GM12878 (cell line): ENCODE data around the gene UFD1. TPM values are rescaled to one million over a fixed set of nuclear protein-coding genes. Genes with fewer than 3 reads are reported as not detected.

ENCODE experiments used
- ATAC-seq: fragments of 200-7000 bp; cut with Tn5 transposase; 3 replicates; pipeline ENCODE4 v1.9.1; 2020; ENCODE audit warnings: mild to moderate bottlenecking, moderate library complexity
- BruUV-seq: library from RNA; stranded (reverse); fragments of 400-500 nt; replicated peaks from 2 replicates; lab custom pipeline; 2021; lab: Mats Ljungman, UMichigan
- CTCF ChIA-PET: fragments of 300-600 bp; sonication (Branson Sonifier 250); formaldehyde crosslinking; extraction: SDS; loops from one replicate; lab custom pipeline; 2021; ENCODE audit warnings: inconsistent platforms; lab: Yijun Ruan, JAX
- POLR2A ChIA-PET: fragments of 350-600 bp; formaldehyde crosslinking; extraction: SDS; loops from one replicate; lab custom pipeline; 2021; ENCODE audit warnings: inconsistent platforms; lab: Charles Lee
- RAD21 ChIA-PET: fragments of 300-600 bp; sonication (Branson Sonifier 250); formaldehyde crosslinking; loops from one replicate; lab custom pipeline; 2023; ENCODE audit warnings: antibody characterized with exemption; ENCODE audit not compliant: unreplicated experiment; lab: Charles Lee
- SMC1A ChIA-PET: fragments of 300-600 bp; sonication (Branson Sonifier 250); formaldehyde crosslinking; loops from one replicate; lab custom pipeline; 2023; ENCODE audit not compliant: unreplicated experiment, uncharacterized antibody; lab: Charles Lee
- DNase-seq: peaks from one replicate; pipeline ENCODE4 v3.0.0-alpha.2; 2011; ENCODE audit warnings: low read depth, low spot score
- FAIRE-seq: peaks from 3 replicates; lab custom pipeline; 2011; peaks lifted over from hg19 to GRCh38; lab: Jason Lieb, UNC
- H2AFZ ChIP-seq: 2 replicates; pipeline ENCODE4 v1.6.0; 2011; ENCODE audit warnings: low read depth, low read length, control low read depth; ENCODE audit not compliant: control insufficient read depth
- H3K27ac ChIP-seq: 2 replicates; pipeline ENCODE4 v1.5.1; 2011; ENCODE audit warnings: control low read depth; ENCODE audit not compliant: control insufficient read depth, insufficient read depth
- H3K27me3 ChIP-seq, 2 experiments: replicated peaks in 1 of 2; 2 replicates each; pipeline versions ENCODE4 v1.6.0 to v1.6.1; 2011; ENCODE audit warnings: low read length in 1 of 2; ENCODE audit not compliant: control insufficient read depth in 2 of 2, insufficient read depth in 2 of 2
- H3K36me3 ChIP-seq, 2 experiments: 2 replicates each; pipeline ENCODE4 v1.5.1; 2011; ENCODE audit warnings: low read length in 1 of 2; ENCODE audit not compliant: control insufficient read depth in 2 of 2, insufficient read depth in 2 of 2
- H3K4me1 ChIP-seq: 2 replicates; pipeline ENCODE4 v1.6.1; 2011; ENCODE audit warnings: mild to moderate bottlenecking, low read length, moderate library complexity, mixed read lengths; ENCODE audit not compliant: control insufficient read depth, insufficient read depth
- H3K4me2 ChIP-seq: 2 replicates; pipeline ENCODE4 v1.6.0; 2011; ENCODE audit warnings: control low read depth; ENCODE audit not compliant: control insufficient read depth, insufficient read depth
- H3K4me3 ChIP-seq: fragments of 200-600 bp; sonication (generic); 2 replicates; pipeline ENCODE4 v1.5.1; 2016
- H3K79me2 ChIP-seq: 2 replicates; pipeline ENCODE4 v1.6.0; 2011; ENCODE audit warnings: low read length; ENCODE audit not compliant: control insufficient read depth, insufficient read depth
- H3K9ac ChIP-seq: 2 replicates; pipeline ENCODE4 v1.8.0; 2011; ENCODE audit warnings: low read length, control low read depth, mixed read lengths; ENCODE audit not compliant: control insufficient read depth, insufficient read depth
- H3K9me3 ChIP-seq: replicated peaks from 3 replicates; pipeline ENCODE4 v1.5.1; 2011; ENCODE audit warnings: mild to moderate bottlenecking, low read length; ENCODE audit not compliant: control insufficient read depth, insufficient read depth
- H4K20me1 ChIP-seq: 2 replicates; pipeline ENCODE4 v1.6.0; 2011; ENCODE audit not compliant: control insufficient read depth, insufficient read depth
- CBX5 ChIP-seq: sonication (generic); IDR thresholded peaks from 2 replicates; pipeline ENCODE4 v1.6.1; 2016; ENCODE audit warnings: low read depth, moderate library complexity, mild to moderate bottlenecking, inconsistent platforms
- HDAC6 ChIP-seq: fragments of 200-600 bp; sonication (generic); IDR thresholded peaks from one replicate; pipeline ENCODE4 v1.8.0; 2017; ENCODE audit warnings: antibody characterized with exemption; ENCODE audit not compliant: unreplicated experiment
- IKZF1 ChIP-seq: fragments of 450-650 bp; conservative IDR thresholded peaks from 2 replicates; pipeline ENCODE4 v1.6.1; 2017; ENCODE audit warnings: antibody characterized with exemption, mild to moderate bottlenecking
- KAT2A ChIP-seq: conservative IDR thresholded peaks from 2 replicates; pipeline ENCODE4 v1.6.1; 2011; ENCODE audit warnings: low read depth, low read length; ENCODE audit not compliant: control insufficient read depth
- MTA2 ChIP-seq: fragments of 450-650 bp; IDR thresholded peaks from 2 replicates; pipeline ENCODE4 v1.6.1; 2016; ENCODE audit warnings: low read depth, mild to moderate bottlenecking, moderate library complexity
- POLR2A ChIP-seq: IDR thresholded peaks from 2 replicates; pipeline ENCODE4 v1.6.1; 2011; ENCODE audit warnings: low read depth, mild to moderate bottlenecking, low read length
- RAD21 ChIP-seq: IDR thresholded peaks from 2 replicates; pipeline ENCODE4 v1.6.1; 2011; ENCODE audit warnings: mild to moderate bottlenecking, low read depth, low read length, moderate library complexity; ENCODE audit not compliant: insufficient read depth
- RBBP5 ChIP-seq: fragments of 200-600 bp; sonication (generic); conservative IDR thresholded peaks from 2 replicates; pipeline ENCODE4 v1.6.1; 2016
- TARDBP ChIP-seq: IDR thresholded peaks from 2 replicates; pipeline ENCODE4 v1.6.1; 2016; ENCODE audit warnings: borderline replicate concordance
- WGBS: methylation state at CpG from one replicate; pipeline ENCODE4 v1.1.6; 2016; ENCODE audit warnings: low lambda C conversion rate; ENCODE audit not compliant: insufficient replicate concordance, insufficient coverage; ENCODE audit errors: missing lambda C conversion rate; 5-methylcytosine and 5-hydroxymethylcytosine counted together
- in situ Hi-C: fragments of 300-500 bp; cut with MboI; formaldehyde crosslinking; loops from 9 replicates; pipeline ENCODE4 v1.14.3; 2018; ENCODE audit warnings: mixed read lengths
- intact Hi-C: fragments of 100-400 bp; cut with micrococcal nuclease; formaldehyde crosslinking; loops from one replicate; pipeline ENCODE4 v1.14.2; 2022; ENCODE audit not compliant: unreplicated experiment
- polyA plus RNA-seq, 11 experiments: library from polyadenylated mRNA; depleted of rRNA in 4 of 11; unstranded in 6 of 11; stranded (reverse) in 5 of 11; fragments of >200 nt; fragmentation: Nextera tagmentation in 4 of 11; fragmentation: Illumina TruSeq in 1 of 11; extraction: Ambion mirVana in 4 of 11; extraction: Trizol in 1 of 11; gene quantifications; 1 replicate in 1 of 11; 2 replicates in 10 of 11; pipeline versions ENCODE4 v1.2.1 to v1.2.3, GENCODE V29; 2011 to 2016; ENCODE audit warnings: inconsistent platforms in 2 of 11, missing spikeins in 2 of 11, low read depth in 1 of 11
- total RNA-seq, 4 experiments: library from RNA; depleted of rRNA in 3 of 4; stranded (reverse); fragments of >200 nt in 3 of 4; fragmentation: Illumina TruSeq in 1 of 4; extraction: Trizol in 1 of 4; gene quantifications; 2 replicates each; pipeline versions ENCODE4 v1.2.1 to v1.2.3, GENCODE V29; 2013 to 2021

Gene UFD1
- total and polyA plus RNA-seq, 10 of the 15 experiments (the other 5 are each of a cell fraction or from before 2014, with no cell fraction given) = 67.2 to 143 (median 117) TPM

GRCh38 chr22:19406846-19407245 lies 72.1 kb downstream of the UFD1 start:
- intact Hi-C loops = no loop called here
- Histone ChIP-seq H3K9me3 (no peaks in the 10 kb centered on the region), H3K4me1 (no peaks in the 10 kb centered on the region), H3K4me2 (no peak overlapping the region), H4K20me1 (no peaks in the 10 kb centered on the region), H3K27ac (no peak overlapping the region), H3K27me3 (no peaks in the 10 kb centered on the region), H3K36me3 (peaks cover 19 to 34% of the 10 kb centered on the region in 2 experiments; a peak in 3 of 4 replicates), H2AFZ (no peak overlapping the region), H3K79me2 (peaks cover 2% of the 10 kb centered on the region; the same call in 1 of the 2 replicates), H3K9ac (no peak overlapping the region), H3K4me3 (no peak overlapping the region)
- no peak for FAIRE-seq
- ChIA-PET RAD21 (no interaction called here), POLR2A (no interaction called here), SMC1A (no interaction called here), CTCF (interaction anchor here (0.8 to 1.1 kb wide), 2 partner anchors 12 to 15 kb away, joined by 3 to 4 read pairs; no protein-coding TSS in a partner anchor)
- ATAC-seq = no peak
- WGBS = 98% methylated on average over 4 of the region's 4 CpGs
- in situ Hi-C loops = no loop called here
- no TSS peak for BruUV-seq
- no peak for DNase-seq
- TF ChIP-seq MTA2 (no peak), KAT2A (no peak), IKZF1 (no peak), TARDBP (no peak), CBX5 (no peak)

GRCh38 chr22:19406281-19406811 lies 72.6 kb downstream of the UFD1 start:
- FAIRE-seq = no peak
- Histone ChIP-seq H3K4me3 (no peak overlapping the region), H2AFZ (no peak overlapping the region), H3K4me1 (no peaks in the 10 kb centered on the region), H3K27me3 (no peaks in the 10 kb centered on the region)
- no peak for DNase-seq
- in situ Hi-C loops = no loop called here
- no peak for ATAC-seq
- RAD21 ChIA-PET = no interaction called here
- POLR2A ChIA-PET = no interaction called here
- no peak for TF ChIP-seq CBX5
- no peak for TF ChIP-seq POLR2A
- no peak for TF ChIP-seq HDAC6
- TF ChIP-seq RAD21 = peak; percentile 17; the same call in 1 of the 2 replicates
- TF ChIP-seq RBBP5 = no peak
- TF ChIP-seq, all 136 proteins: peak for 1
- 100% methylated on average over 3 of the region's 3 CpGs for WGBS
- H4K20me1 ChIP-seq = no peaks in the 10 kb centered on the region
- BruUV-seq = no TSS peak
- H3K36me3 ChIP-seq = peaks cover 21 to 31% of the 10 kb centered on the region in 2 experiments; a peak in 3 of 4 replicates
- no peak overlapping the region for H3K9ac ChIP-seq
- H3K9me3 ChIP-seq = no peaks in the 10 kb centered on the region
- CTCF ChIA-PET = interaction anchor here (0.6 to 1.1 kb wide), 4 partner anchors 10 to 22 kb away, joined by 3 to 4 read pairs (median 3); no protein-coding TSS in a partner anchor
- no peak overlapping the region for H3K4me2 ChIP-seq
- H3K79me2 ChIP-seq = no peaks in the 10 kb centered on the region; the same call in 1 of the 2 replicates
- H3K27ac ChIP-seq = no peak overlapping the region
- intact Hi-C loops = no loop called here
- SMC1A ChIA-PET = no interaction called here
